Spleen (tissue), 11 donors: ENCODE data around the gene H2AZ2. TPM values are rescaled to one million over a fixed set of nuclear protein-coding genes. Genes with fewer than 3 reads are reported as not detected.

Source experiments
- DNase-seq: peaks from one replicate; pipeline ENCODE4 v3.0.0-alpha.2; 2020
- H3K27ac ChIP-seq, 8 donors: fragments of 200-600 bp; sonication (generic) in 7 of 8; 1 replicate in 4 of 8; 2 replicates in 4 of 8; pipeline versions ENCODE4 v1.5.0 to v1.8.0; 2016 to 2021; ENCODE audit warnings: inconsistent platforms in 4 of 8, mild to moderate bottlenecking in 4 of 8, moderate library complexity in 1 of 8
- H3K27me3 ChIP-seq, 7 donors: fragments of 200-600 bp; sonication (generic) in 6 of 7; replicated peaks in 1 of 7; 1 replicate in 4 of 7; 2 replicates in 3 of 7; pipeline versions ENCODE4 v1.5.0 to v1.8.0; 2016 to 2021; ENCODE audit warnings: inconsistent platforms in 3 of 7, mild to moderate bottlenecking in 1 of 7
- H3K36me3 ChIP-seq, 6 donors: fragments of 200-600 bp; sonication (generic) in 5 of 6; 1 replicate in 4 of 6; 2 replicates in 2 of 6; pipeline versions ENCODE4 v1.5.0 to v1.8.0; 2016 to 2021; ENCODE audit warnings: inconsistent platforms in 2 of 6
- H3K4me1 ChIP-seq, 6 donors: fragments of 200-600 bp; sonication (generic) in 5 of 6; 1 replicate in 3 of 6; 2 replicates in 3 of 6; pipeline versions ENCODE4 v1.5.0 to v1.8.0; 2016 to 2021; ENCODE audit warnings: inconsistent platforms in 3 of 6
- H3K4me3 ChIP-seq, 8 donors: fragments of 200-600 bp; sonication (generic) in 7 of 8; 1 replicate in 4 of 8; 2 replicates in 4 of 8; pipeline versions ENCODE4 v1.5.0 to v1.8.0; 2016 to 2021; ENCODE audit warnings: inconsistent platforms in 4 of 8, mild to moderate bottlenecking in 4 of 8, moderate library complexity in 2 of 8
- H3K9me3 ChIP-seq, 8 donors: fragments of 200-600 bp; sonication (generic) in 7 of 8; 1 replicate in 4 of 8; 2 replicates in 4 of 8; pipeline versions ENCODE4 v1.5.0 to v1.8.0; 2016 to 2021; ENCODE audit warnings: inconsistent platforms in 4 of 8
- CTCF ChIP-seq, 11 experiments: fragments of 200-600 bp in 7 of 11; fragments of 450-650 bp in 4 of 11; sonication (generic) in 4 of 11; IDR thresholded peaks in 8 of 11; conservative IDR thresholded peaks in 3 of 11; 1 replicate in 7 of 11; 2 replicates in 4 of 11; pipeline versions ENCODE4 v1.4.0 to v1.8.0; 2016 to 2021; ENCODE audit warnings: antibody characterized with exemption in 11 of 11, inconsistent platforms in 4 of 11, mild to moderate bottlenecking in 1 of 11
- POLR2A ChIP-seq, 3 donors: fragments of 450-650 bp; IDR thresholded peaks; one replicate each; pipeline ENCODE4 v1.5.1; 2017; ENCODE audit warnings: antibody characterized with exemption in 3 of 3, mild to moderate bottlenecking in 1 of 3
- POLR2AphosphoS5 ChIP-seq, 3 donors: sonication (generic); formaldehyde crosslinking; IDR thresholded peaks; one replicate each; pipeline ENCODE4 v1.5.1; 2017; ENCODE audit warnings: antibody characterized with exemption in 3 of 3
- WGBS, 5 donors: extraction: QIAGEN DNeasy Blood & Tissue Kit in 3 of 5; methylation state at CpG; one replicate each; pipeline versions ENCODE4 v1.1.5 to v1.1.7; 2013 to 2018; 5-methylcytosine and 5-hydroxymethylcytosine counted together
- intact Hi-C: fragments of 100-400 bp; cut with DNase I; formaldehyde crosslinking; loops from one replicate; pipeline ENCODE4 v1.15.0; 2023; ENCODE audit warnings: low total_unique reads
- polyA plus RNA-seq, 3 donors: library from polyadenylated mRNA; stranded (reverse); fragments of 200-250 nt; gene quantifications; one replicate each; pipeline ENCODE4 v1.2.1, GENCODE V29; 2013
- total RNA-seq, 7 donors: library from RNA; depleted of rRNA in 3 of 7; stranded (reverse); fragments of >200 nt in 3 of 7; fragmentation: NEBNext Ultra II Directional in 4 of 7; extraction: Animal tissue kit (Norgen Biotek cat#: 25700) in 4 of 7; gene quantifications; one replicate each; pipeline versions ENCODE4 v1.1.0 to v1.2.1, GENCODE V29; 2016 to 2021
- donor health status: healthy with polysubstance abuse.
- donor health status: DM: no; HTN: no; CAD: no; lungs with moderate emphysema.
- donor health status: DM: no; HTN: no; CAD: no.
- donor health status: Bipolar disorder and iron deficiency.
- donor health status: healthy.
- donor health status: DM: no; HTN: no; CAD: no.
- donor health status: DM: yes; HTN: yes; CAD: no.

Gene H2AZ2
- total and polyA plus RNA-seq, 10 donors = 74.7 to 147 (median 113) TPM

GRCh38 chr7:44782460-44782859, 65.4 kb downstream of the H2AZ2 start:
- no peaks in the 10 kb centered on the region for H3K4me1 ChIP-seq
- H3K36me3 ChIP-seq = no peaks in the 10 kb centered on the region
- H3K9me3 ChIP-seq = peaks cover 0 to 20% (median 12%) of the 10 kb centered on the region in 8 donors
- intact Hi-C loops = no loop called here
- no peak for TF ChIP-seq CTCF (IDR thresholded peaks at IDR 0.05 in 8 of 11, conservative IDR thresholded peaks at IDR 0.05 in 3 of 11)
- no peak for TF ChIP-seq POLR2A (IDR thresholded peaks at IDR 0.05)
- no peak for TF ChIP-seq POLR2AphosphoS5 (IDR thresholded peaks at IDR 0.05)
- no peaks in the 10 kb centered on the region for H3K27me3 ChIP-seq
- H3K4me3 ChIP-seq = no peak overlapping the region
- DNase-seq = no peak
- no peak overlapping the region for H3K27ac ChIP-seq
- WGBS, 5 donors = 80 to 100% (median 95%) methylated on average over 1 of the region's 1 CpG

Other genes with a start within 250 kb of the H2AZ2 start
- 100 to 1,000 TPM in 2 of 7 donors, 10 to 100 TPM in 5; 78.2 to 120 (median 91.6) TPM for gene OGDH, start 241.5 kb downstream of the H2AZ2 start, total RNA-seq
- gene OGDH, start 241.5 kb downstream of the H2AZ2 start, polyA plus RNA-seq = 10 to 100 TPM; 15.7 to 32.3 (median 15.9) TPM
- 100 to 1,000 TPM in 4 of 7 donors, 10 to 100 TPM in 3; 35.6 to 160 (median 125) TPM for gene ZMIZ2, start 99.2 kb downstream of the H2AZ2 start, total RNA-seq
- gene ZMIZ2, start 99.2 kb downstream of the H2AZ2 start, polyA plus RNA-seq = 10 to 100 TPM; 27.7 to 95.7 (median 64.5) TPM
- gene PPIA, start 51.4 kb downstream of the H2AZ2 start, total RNA-seq = 1,000 to 10,000 TPM in 3 of 7 donors, 100 to 1,000 TPM in 4; 877 to 1,659 (median 945) TPM
- gene PPIA, start 51.4 kb downstream of the H2AZ2 start, polyA plus RNA-seq = 1,000 to 10,000 TPM; 2,690 to 3,651 (median 2,985) TPM
- 10 to 100 TPM; 18.7 to 25.4 (median 22.8) TPM for gene PURB, start 37.4 kb upstream of the H2AZ2 start, total RNA-seq
- gene PURB, start 37.4 kb upstream of the H2AZ2 start, polyA plus RNA-seq = 1 to 10 TPM; 6.0 to 7.4 (median 6.1) TPM
- 10 to 100 TPM; 36.4 to 68.6 (median 62.1) TPM for gene MYO1G, start 130.9 kb upstream of the H2AZ2 start, total RNA-seq
- 10 to 100 TPM; 27.9 to 61.1 (median 45.6) TPM for gene MYO1G, start 130.9 kb upstream of the H2AZ2 start, polyA plus RNA-seq
- gene CCM2, start 152.1 kb upstream of the H2AZ2 start, total RNA-seq = 10 to 100 TPM; 67.8 to 94.2 (median 80.9) TPM
- 100 to 1,000 TPM in 2 of 3 donors, 10 to 100 TPM in 1; 80.8 to 108 (median 107) TPM for gene CCM2, start 152.1 kb upstream of the H2AZ2 start, polyA plus RNA-seq
- 1 to 10 TPM; 1.2 to 6.2 (median 3.4) TPM for gene NACAD, start 240.9 kb upstream of the H2AZ2 start, total RNA-seq
- 1 to 10 TPM in 1 of 3 donors, under 1 TPM in 2; 0.30 to 1.0 (median 0.30) TPM for gene NACAD, start 240.9 kb upstream of the H2AZ2 start, polyA plus RNA-seq